ENCODE measurements around the gene C7. TPM values are rescaled to one million over a fixed set of nuclear protein-coding genes. Genes with fewer than 3 reads are reported as not detected.
"Not testable (repeated sequence)": the region's sequence is repeated elsewhere in the genome, so short reads cannot be mapped to it uniquely, and the experiment has no call there.

C7 gene
- total and polyA plus RNA-seq, 2 of the 8 experiments (the other 6 are each of a cell fraction or from before 2014, with no cell fraction given), result 0.08 TPM; not detected in 1

DNA sequence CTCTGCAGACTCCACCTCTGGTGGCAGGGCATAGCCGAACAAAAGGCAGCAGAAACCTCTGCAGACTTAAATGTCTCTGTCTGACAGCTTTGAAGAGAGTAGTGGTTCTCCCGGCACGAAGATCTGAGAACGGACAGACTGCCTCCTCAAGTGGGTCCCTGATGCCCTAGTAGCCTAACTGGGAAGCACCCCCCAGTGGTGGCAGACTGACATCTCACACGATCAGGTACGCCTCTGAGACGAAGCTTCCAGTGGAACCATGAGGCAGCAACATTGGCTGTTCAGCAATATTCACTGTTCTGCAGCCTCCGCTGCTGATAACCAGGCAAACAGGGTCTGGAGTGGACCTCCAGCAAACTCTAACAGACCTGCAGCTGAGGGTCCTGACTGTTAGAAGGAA is 113.3 kb downstream of the C7 start:
- H3K79me1 ChIP-seq (ENCODE audit: low read depth, low read length); H4K20me1 ChIP-seq (replicated peaks in 1 of 2; ENCODE audit: control insufficient read depth in 1 of 2, insufficient read depth in 2 of 2, low read length in 2 of 2); H3K14ac ChIP-seq (ENCODE audit: insufficient read length); H2BK120ac ChIP-seq (replicated peaks; ENCODE audit: low read depth, low read length); H3K23ac ChIP-seq (ENCODE audit: insufficient read length); H3K4me2 ChIP-seq (ENCODE audit: insufficient read depth in 1 of 2, low read depth in 2 of 2, low read length in 2 of 2); H3K4me3 ChIP-seq (ENCODE audit: extremely low read depth in 1 of 4, insufficient read depth in 2 of 4, low read depth in 3 of 4, low read length in 4 of 4); H4K5ac ChIP-seq (ENCODE audit: insufficient read length, low read depth, low read length); FAIRE-seq; H2BK20ac ChIP-seq (ENCODE audit: low read length); H4K91ac ChIP-seq (replicated peaks; ENCODE audit: insufficient read length, low read length); H3K4me1 ChIP-seq (replicated peaks in 1 of 4; ENCODE audit: control insufficient read depth in 3 of 4, insufficient read depth in 4 of 4, low read length in 3 of 4); H2BK15ac ChIP-seq (ENCODE audit: low read length); H3K27ac ChIP-seq (ENCODE audit: low read depth, low read length); H3K27me3 ChIP-seq (replicated peaks in 1 of 4; ENCODE audit: control insufficient read depth in 3 of 4, extremely low read depth in 1 of 4, insufficient read depth in 3 of 4, low read length in 3 of 4); H3K56ac ChIP-seq (replicated peaks; ENCODE audit: insufficient read length, low read depth, low read length); H3K23me2 ChIP-seq (ENCODE audit: low read depth, low read length); H3K9ac ChIP-seq (replicated peaks in 1 of 4; ENCODE audit: extremely low read depth in 1 of 4, low read depth in 3 of 4, low read length in 3 of 4); H3K18ac ChIP-seq (ENCODE audit: extremely low read depth, low read length); H2AK5ac ChIP-seq (ENCODE audit: low read depth, low read length); H4K8ac ChIP-seq (ENCODE audit: extremely low read depth, insufficient read depth, low read length); H3K4ac ChIP-seq (replicated peaks; ENCODE audit: insufficient read length, low read depth, low read length); H2BK12ac ChIP-seq (ENCODE audit: low read depth, low read length); H3K79me2 ChIP-seq (ENCODE audit: control insufficient read depth in 1 of 2, insufficient read depth in 2 of 2, low read length in 2 of 2); DNase-seq (ENCODE audit: low read depth in 1 of 2, low spot score in 2 of 2); H2AFZ ChIP-seq (ENCODE audit: low read length); H2BK5ac ChIP-seq (ENCODE audit: low read depth, low read length); POLR2A ChIA-PET (ENCODE audit: partially characterized antibody); H3K36me3 ChIP-seq (ENCODE audit: control insufficient read depth in 2 of 4, insufficient read depth in 4 of 4, low read length in 3 of 4): not testable (repeated sequence)
- CTCF ChIA-PET (ENCODE audit: partially characterized antibody), result interaction anchor here (1.1 to 2.1 kb wide), 3 partner anchors 30 to 118 kb away, joined by 3 to 5 read pairs (median 3); no protein-coding TSS in a partner anchor
- 94% methylated on average over 8 of the region's 8 CpGs; no CpG with 5 or more reads in 1 of the 2 experiments for WGBS, 2 experiments (ENCODE audit: extremely low coverage in 1 of 2, insufficient coverage in 1 of 2, insufficient read length in 1 of 2, insufficient replicate concordance in 2 of 2, low coverage in 1 of 2, low lambda C conversion rate in 2 of 2, missing lambda C conversion rate in 1 of 2)
- H3K9me3 ChIP-seq (ENCODE audit: insufficient read depth in 2 of 2, low read depth in 1 of 2, low read length in 1 of 2), result peaks cover 7 to 12% of the 10 kb centered on the region in 2 experiments
- 0 out of 4 replicates have a peak, but pooled peaks of 1 of the 2 experiments have one; percentile 2 for TF ChIP-seq RAD21 (IDR thresholded peaks at IDR 0.05 in 1 of 2, conservative IDR thresholded peaks at IDR 0.05 in 1 of 2; ENCODE audit: low read depth in 2 of 2, low read length in 2 of 2)
- TF ChIP-seq, protein P1, sequence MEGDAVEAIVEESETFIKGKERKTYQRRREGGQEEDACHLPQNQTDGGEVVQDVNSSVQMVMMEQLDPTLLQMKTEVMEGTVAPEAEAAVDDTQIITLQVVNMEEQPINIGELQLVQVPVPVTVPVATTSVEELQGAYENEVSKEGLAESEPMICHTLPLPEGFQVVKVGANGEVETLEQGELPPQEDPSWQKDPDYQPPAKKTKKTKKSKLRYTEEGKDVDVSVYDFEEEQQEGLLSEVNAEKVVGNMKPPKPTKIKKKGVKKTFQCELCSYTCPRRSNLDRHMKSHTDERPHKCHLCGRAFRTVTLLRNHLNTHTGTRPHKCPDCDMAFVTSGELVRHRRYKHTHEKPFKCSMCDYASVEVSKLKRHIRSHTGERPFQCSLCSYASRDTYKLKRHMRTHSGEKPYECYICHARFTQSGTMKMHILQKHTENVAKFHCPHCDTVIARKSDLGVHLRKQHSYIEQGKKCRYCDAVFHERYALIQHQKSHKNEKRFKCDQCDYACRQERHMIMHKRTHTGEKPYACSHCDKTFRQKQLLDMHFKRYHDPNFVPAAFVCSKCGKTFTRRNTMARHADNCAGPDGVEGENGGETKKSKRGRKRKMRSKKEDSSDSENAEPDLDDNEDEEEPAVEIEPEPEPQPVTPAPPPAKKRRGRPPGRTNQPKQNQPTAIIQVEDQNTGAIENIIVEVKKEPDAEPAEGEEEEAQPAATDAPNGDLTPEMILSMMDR (IDR thresholded peaks at IDR 0.05; ENCODE audit: control extremely low read depth in 1 of 3, insufficient read depth in 1 of 3, low read depth in 1 of 3, low read length in 3 of 3), result peak in 2 of 3 experiments; percentile 3 to 21; a peak in 2 of 4 replicates
